Esophagus mucosa (tissue), 1 donor: ENCODE data around the gene ASAP2. TPM values are rescaled to one million over a fixed set of nuclear protein-coding genes. Genes with fewer than 3 reads are reported as not detected.

ENCODE experiments used
- ATAC-seq: fragments of 200-7000 bp; cut with Tn5 transposase; one replicate; pipeline ENCODE4 v1.9.1; 2020
- total RNA-seq: library from RNA; stranded (reverse); gene quantifications from one replicate; pipeline ENCODE4 v1.2.4, GENCODE V29; 2023
- donor health status: DM: yes; HTN: yes; CAD: no.

Gene ASAP2
- total RNA-seq, 1 donor from 2014 or later, result 6.4 TPM

GRCh38 chr2:9330612-9331270 is 124.1 kb downstream of the ASAP2 start:
- no peak for ATAC-seq

- ATAC-seq, result no peak
Observed at GRCh38 chr2:9331704-9332103, 125.1 kb downstream of the ASAP2 start.

- no peak for ATAC-seq
Observed at GRCh38 chr2:9332136-9332852, 125.7 kb downstream of the ASAP2 start.

DNA sequence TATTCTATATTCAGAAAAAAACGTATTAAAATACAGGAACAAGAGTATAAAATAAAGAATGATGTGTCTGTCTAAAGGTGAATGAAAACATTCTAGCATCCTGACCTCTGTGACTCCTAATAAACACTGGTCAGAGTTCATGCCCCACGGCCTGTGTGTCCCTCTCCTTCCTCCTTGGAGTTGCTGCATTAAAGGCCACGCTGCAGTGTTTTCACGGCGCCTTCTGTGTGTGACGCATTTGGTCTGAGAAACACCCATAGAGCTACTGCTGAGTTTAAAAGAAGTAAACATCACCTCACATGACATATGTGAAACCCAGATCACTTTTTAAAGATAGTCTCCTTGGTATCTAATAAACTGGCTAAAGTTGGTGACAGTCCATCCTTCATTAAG is 126.2 kb downstream of the ASAP2 start:
- no peak for ATAC-seq

GRCh38 chr2:9333591-9334171 is 127.1 kb downstream of the ASAP2 start:
- peak; percentile 94 for ATAC-seq

- ATAC-seq, result no peak
Observed at GRCh38 chr2:9334761-9335160, 128.1 kb downstream of the ASAP2 start.

DNA sequence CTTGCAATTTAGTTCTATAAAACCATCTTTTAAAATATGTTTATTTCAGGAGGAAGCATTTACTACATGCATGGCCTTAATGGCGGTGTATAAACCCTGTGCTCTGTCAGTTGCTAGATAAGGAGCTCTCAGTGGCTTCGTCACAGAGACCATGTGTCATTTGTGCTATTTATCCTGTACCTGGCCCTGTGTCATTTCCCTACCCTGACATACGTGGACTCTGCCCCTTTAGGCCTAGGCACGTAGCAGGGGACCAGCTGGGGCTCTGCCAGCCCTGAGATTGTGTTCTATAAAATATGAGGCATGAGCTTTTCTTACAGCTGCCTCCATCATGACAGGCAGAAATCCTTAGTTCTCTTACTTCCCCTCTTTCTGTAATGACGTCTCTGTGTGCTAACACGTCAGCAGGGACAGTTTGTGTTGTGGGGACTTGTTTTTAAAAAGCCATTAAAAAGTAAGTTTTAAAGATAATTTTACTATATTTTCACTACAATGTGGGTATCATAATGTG is 128.8 kb downstream of the ASAP2 start:
- ATAC-seq, result no peak

- no peak for ATAC-seq
Observed at GRCh38 chr2:9336241-9336575, 129.6 kb downstream of the ASAP2 start.

GRCh38 chr2:9336576-9337314 is 130.1 kb downstream of the ASAP2 start:
- peak; percentile 35 for ATAC-seq

DNA sequence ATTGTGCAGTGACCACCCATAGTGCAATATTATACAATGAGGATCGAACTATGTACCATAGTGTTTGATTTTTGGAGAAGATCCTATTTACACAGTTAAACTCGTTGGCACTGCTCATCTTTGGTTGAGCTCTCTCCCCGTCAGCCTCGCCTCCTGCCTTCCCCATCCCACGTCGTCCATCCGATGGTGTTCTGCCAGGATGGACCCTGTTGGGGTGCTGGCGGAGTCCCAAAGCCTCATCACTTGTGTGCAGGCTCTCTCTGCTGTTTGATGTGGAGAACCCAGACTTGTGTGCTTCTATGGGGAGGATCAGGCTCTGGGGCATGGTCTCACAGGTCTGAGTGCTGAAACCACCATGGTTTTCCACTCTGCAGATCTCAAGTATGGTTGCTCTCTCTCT is 131.3 kb downstream of the ASAP2 start:
- ATAC-seq, result no peak

GRCh38 chr2:9341337-9341887 is 134.8 kb downstream of the ASAP2 start:
- ATAC-seq, result no peak

GRCh38 chr2:9342659-9343058 is 136.0 kb downstream of the ASAP2 start:
- no peak for ATAC-seq

DNA sequence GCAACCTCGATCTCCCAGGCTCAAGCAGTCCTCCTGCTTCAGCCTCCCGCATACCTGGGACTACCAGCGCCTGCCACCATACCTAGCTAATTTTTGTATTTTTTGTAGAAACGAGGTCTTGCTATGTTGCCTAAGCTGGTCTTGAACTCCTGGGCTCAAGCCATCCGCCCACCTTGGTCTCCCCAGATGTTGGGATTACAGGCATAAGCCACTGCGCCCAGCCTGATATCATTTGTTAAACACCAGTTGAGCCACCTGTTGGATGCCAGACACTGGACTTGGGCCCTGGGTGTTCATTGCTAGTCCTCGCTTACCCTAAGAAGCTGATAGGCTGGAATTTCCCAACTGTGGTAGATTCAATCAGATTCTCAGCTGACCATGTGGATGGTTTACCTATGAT is 136.9 kb downstream of the ASAP2 start:
- ATAC-seq, result no peak

DNA sequence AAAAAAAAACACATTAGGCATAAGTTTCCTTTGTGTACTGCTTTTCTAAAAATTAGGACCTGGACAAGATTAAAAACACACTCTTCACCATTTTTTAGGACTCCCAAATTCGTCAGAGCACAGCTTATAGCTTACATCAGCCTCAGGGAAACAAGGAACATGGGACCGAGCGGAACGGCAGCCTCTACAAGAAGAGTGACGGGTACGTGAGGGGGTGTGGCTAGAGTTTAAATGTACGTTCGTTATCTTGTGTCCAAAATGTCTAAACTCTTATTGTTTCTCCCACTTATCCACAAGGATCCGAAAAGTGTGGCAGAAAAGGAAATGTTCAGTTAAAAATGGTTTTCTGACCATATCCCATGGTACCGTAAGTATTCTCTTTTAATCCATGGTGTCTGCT is 137.8 kb downstream of the ASAP2 start:
- ATAC-seq, result no peak

DNA sequence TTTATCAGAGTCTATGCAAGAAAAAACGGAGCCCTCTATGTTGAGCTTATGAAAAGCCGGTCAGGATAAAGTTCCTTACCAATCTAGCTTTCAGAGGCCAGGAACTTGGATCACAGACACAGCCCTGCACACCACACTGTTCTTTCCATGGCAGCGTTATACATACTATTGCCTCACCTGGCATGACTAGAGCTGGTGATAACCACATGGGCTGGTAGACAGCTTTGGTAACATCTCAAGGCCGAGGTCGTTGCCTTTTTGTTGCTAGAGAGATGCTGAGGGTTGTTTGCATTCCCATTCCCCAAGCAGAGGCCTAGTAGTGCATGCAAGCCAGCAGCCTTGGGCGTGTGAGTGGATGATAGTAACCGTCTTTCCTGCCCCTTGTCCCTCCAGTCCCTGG is 138.7 kb downstream of the ASAP2 start:
- no peak for ATAC-seq

GRCh38 chr2:9345997-9346396 is 139.4 kb downstream of the ASAP2 start:
- ATAC-seq, result no peak

GRCh38 chr2:9346885-9347284 is 140.3 kb downstream of the ASAP2 start:
- no peak for ATAC-seq

- ATAC-seq, result no peak
Observed at GRCh38 chr2:9347411-9347881, 140.8 kb downstream of the ASAP2 start.

GRCh38 chr2:9354318-9354717 is 147.7 kb downstream of the ASAP2 start:
- ATAC-seq, result no peak

- no peak for ATAC-seq
Observed at GRCh38 chr2:9355270-9355669, 148.7 kb downstream of the ASAP2 start.

DNA sequence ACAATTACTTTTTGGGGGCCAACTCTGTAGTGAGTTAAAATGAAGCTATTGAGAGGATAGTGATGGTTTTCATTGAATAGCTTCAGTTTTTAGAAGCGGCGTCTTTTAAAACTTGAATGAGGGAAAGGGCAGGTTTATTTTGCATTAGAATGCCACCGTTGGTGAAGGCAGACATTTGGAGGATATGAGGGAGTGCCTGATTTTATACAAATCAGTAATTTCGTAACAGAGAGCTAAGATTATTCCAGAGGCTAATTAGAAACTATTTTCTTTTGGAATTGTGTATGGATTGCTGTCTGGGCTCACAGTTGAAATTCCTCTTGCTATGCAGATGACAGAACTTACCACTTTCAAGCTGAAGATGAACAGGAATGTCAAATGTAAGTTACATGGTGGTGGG is 149.1 kb downstream of the ASAP2 start:
- ATAC-seq, result no peak

- ATAC-seq, result no peak
Observed at GRCh38 chr2:9356261-9356660, 149.6 kb downstream of the ASAP2 start.

- no peak for ATAC-seq
Observed at GRCh38 chr2:9358846-9359245, 152.2 kb downstream of the ASAP2 start.
